ENCODE results near the gene DCTPP1.
"Not testable (repeated sequence)": the region's sequence is repeated elsewhere in the genome, so short reads cannot be mapped to it uniquely, and the experiment has no call there.

The DCTPP1 gene

GRCh38 chr16:30401768-30402425 lies 27.9 kb downstream of the DCTPP1 start:
- peaks cover 5% of the 10 kb centered on the region for H3K36me3 ChIP-seq (replicated peaks)
- DNase-seq = no peak
- H3K27me3 ChIP-seq (replicated peaks) = no peaks in the 10 kb centered on the region
- no peak overlapping the region for H3K27ac ChIP-seq
- no peak overlapping the region for H3K4me3 ChIP-seq (ENCODE audit: low read depth, low read length)
- in situ Hi-C loops (cut with HindIII; ENCODE audit: low pct_ligation_motif_present, low sequenced_read_pairs) = no loop called here
- TF ChIP-seq CTCF (IDR thresholded peaks at IDR 0.05; ENCODE audit: low read depth, low read length, missing control alignments) = no peak

- H3K27ac ChIP-seq = peak overlapping the region; percentile 77
- in situ Hi-C loops (cut with HindIII; ENCODE audit: low pct_ligation_motif_present, low sequenced_read_pairs) = no loop called here
- peak overlapping the region; percentile 55 for H3K4me3 ChIP-seq (ENCODE audit: low read depth, low read length)
- H3K27me3 ChIP-seq (replicated peaks) = no peaks in the 10 kb centered on the region
- TF ChIP-seq CTCF (IDR thresholded peaks at IDR 0.05; ENCODE audit: low read depth, low read length, missing control alignments) = no peak
- peaks cover 5% of the 10 kb centered on the region for H3K36me3 ChIP-seq (replicated peaks)
- DNase-seq = no peak
These were observed 30.2 kb downstream of the DCTPP1 start for GRCh38 chr16:30399435-30400186.

GRCh38 chr16:30398661-30399434 lies 31.0 kb downstream of the DCTPP1 start:
- Histone ChIP-seq H3K4me3 (ENCODE audit: low read depth, low read length) (no peak overlapping the region), H3K36me3 (replicated peaks) (peaks cover 5% of the 10 kb centered on the region), H3K27ac (no peak overlapping the region), H3K27me3 (replicated peaks) (no peaks in the 10 kb centered on the region)
- TF ChIP-seq CTCF (IDR thresholded peaks at IDR 0.05; ENCODE audit: low read depth, low read length, missing control alignments) = no peak
- in situ Hi-C loops (cut with HindIII; ENCODE audit: low pct_ligation_motif_present, low sequenced_read_pairs) = no loop called here
- DNase-seq = no peak

GRCh38 chr16:30397776-30398660 lies 31.8 kb downstream of the DCTPP1 start:
- no peaks in the 10 kb centered on the region for H3K27me3 ChIP-seq (replicated peaks)
- H3K4me3 ChIP-seq (ENCODE audit: low read depth, low read length) = no peak overlapping the region
- DNase-seq = no peak
- no peak overlapping the region for H3K27ac ChIP-seq
- in situ Hi-C loops (cut with HindIII; ENCODE audit: low pct_ligation_motif_present, low sequenced_read_pairs) = no loop called here
- H3K36me3 ChIP-seq (replicated peaks) = peaks cover 5% of the 10 kb centered on the region
- no peak for TF ChIP-seq CTCF (IDR thresholded peaks at IDR 0.05; ENCODE audit: low read depth, low read length, missing control alignments)

- Histone ChIP-seq H3K27ac (no peak overlapping the region), H3K27me3 (replicated peaks) (no peaks in the 10 kb centered on the region), H3K4me3 (ENCODE audit: low read depth, low read length) (no peak overlapping the region), H3K36me3 (replicated peaks) (peaks cover 5% of the 10 kb centered on the region)
- in situ Hi-C loops (cut with HindIII; ENCODE audit: low pct_ligation_motif_present, low sequenced_read_pairs) = no loop called here
- DNase-seq = no peak
- TF ChIP-seq CTCF (IDR thresholded peaks at IDR 0.05; ENCODE audit: low read depth, low read length, missing control alignments) = no peak
These were observed 32.8 kb downstream of the DCTPP1 start for GRCh38 chr16:30397056-30397455.

- H3K27me3 ChIP-seq (replicated peaks); H3K27ac ChIP-seq; H3K4me3 ChIP-seq (ENCODE audit: low read depth, low read length); DNase-seq; H3K36me3 ChIP-seq (replicated peaks); in situ Hi-C loops (cut with HindIII; ENCODE audit: low pct_ligation_motif_present, low sequenced_read_pairs): not testable (repeated sequence)
These were observed 33.2 kb downstream of the DCTPP1 start for GRCh38 chr16:30396627-30397026.
